ENCODE measurements around the gene ZNF800. TPM values are rescaled to one million over a fixed set of nuclear protein-coding genes. Genes with fewer than 3 reads are reported as not detected.

The ZNF800 gene
- total and polyA plus RNA-seq, 2 of the 8 experiments (the other 6 are each of a cell fraction or from before 2014, with no cell fraction given): 1.0 to 6.5 TPM

GRCh38 chr7:127387974-127388373 lies 4.5 kb downstream of the ZNF800 start:
- peaks cover 11% of the 10 kb centered on the region; the same call in 1 of the 2 replicates for H3K23me2 ChIP-seq (ENCODE audit: low read depth, low read length)
- WGBS, 2 experiments (ENCODE audit: extremely low coverage in 1 of 2, insufficient coverage in 1 of 2, insufficient read length in 1 of 2, insufficient replicate concordance in 2 of 2, low coverage in 1 of 2, low lambda C conversion rate in 2 of 2, missing lambda C conversion rate in 1 of 2): 92% methylated on average over 2 of the region's 2 CpGs; no CpG with 5 or more reads in 1 of the 2 experiments
- H3K18ac ChIP-seq (ENCODE audit: extremely low read depth, low read length): no peak overlapping the region
- H3K79me1 ChIP-seq (ENCODE audit: low read depth, low read length): no peaks in the 10 kb centered on the region; the same call in 1 of the 2 replicates
- no peak overlapping the region for H2AK5ac ChIP-seq (ENCODE audit: low read depth, low read length)
- H3K4me3 ChIP-seq (ENCODE audit: extremely low read depth in 1 of 4, insufficient read depth in 2 of 4, low read depth in 3 of 4, low read length in 4 of 4): no peak overlapping the region
- H2AFZ ChIP-seq (ENCODE audit: low read length): no peak overlapping the region
- no peak overlapping the region for H3K27ac ChIP-seq (ENCODE audit: low read depth, low read length)
- no peak overlapping the region for H3K4ac ChIP-seq (replicated peaks; ENCODE audit: insufficient read length, low read depth, low read length)
- peaks cover 0 to 3% (median 0%) of the 10 kb centered on the region in 4 experiments; a peak in 1 of 8 replicates for H3K36me3 ChIP-seq (ENCODE audit: control insufficient read depth in 2 of 4, insufficient read depth in 4 of 4, low read length in 3 of 4)
- H3K14ac ChIP-seq (ENCODE audit: insufficient read length): no peak overlapping the region
- H2BK5ac ChIP-seq (ENCODE audit: low read depth, low read length): no peak overlapping the region
- no peaks in the 10 kb centered on the region for H3K9me3 ChIP-seq (ENCODE audit: insufficient read depth in 2 of 2, low read depth in 1 of 2, low read length in 1 of 2)
- no peak overlapping the region for H4K5ac ChIP-seq (ENCODE audit: insufficient read length, low read depth, low read length)
- POLR2A ChIA-PET (ENCODE audit: partially characterized antibody): no interaction called here
- H2BK120ac ChIP-seq (replicated peaks; ENCODE audit: low read depth, low read length): no peak overlapping the region
- H3K9ac ChIP-seq (replicated peaks in 1 of 4; ENCODE audit: extremely low read depth in 1 of 4, low read depth in 3 of 4, low read length in 3 of 4): no peak overlapping the region
- H3K79me2 ChIP-seq (ENCODE audit: control insufficient read depth in 1 of 2, insufficient read depth in 2 of 2, low read length in 2 of 2): no peaks in the 10 kb centered on the region
- CTCF ChIA-PET (ENCODE audit: partially characterized antibody): interaction anchor here (1.2 kb wide), 1 partner anchor 40 kb away, joined by 6 read pairs; no protein-coding TSS in a partner anchor
- no peak overlapping the region for H3K56ac ChIP-seq (replicated peaks; ENCODE audit: insufficient read length, low read depth, low read length)
- no peak overlapping the region for H3K23ac ChIP-seq (ENCODE audit: insufficient read length)
- peaks cover 0 to 3% of the 10 kb centered on the region in 2 experiments for H4K20me1 ChIP-seq (replicated peaks in 1 of 2; ENCODE audit: control insufficient read depth in 1 of 2, insufficient read depth in 2 of 2, low read length in 2 of 2)
- H2BK12ac ChIP-seq (ENCODE audit: low read depth, low read length): no peak overlapping the region
- peaks cover 0 to 14% (median 9%) of the 10 kb centered on the region in 4 experiments; a peak in 5 of 7 replicates for H3K27me3 ChIP-seq (replicated peaks in 1 of 4; ENCODE audit: control insufficient read depth in 3 of 4, extremely low read depth in 1 of 4, insufficient read depth in 3 of 4, low read length in 3 of 4)
- no peak overlapping the region for H4K8ac ChIP-seq (ENCODE audit: extremely low read depth, insufficient read depth, low read length)
- H2BK15ac ChIP-seq (ENCODE audit: low read length): no peak overlapping the region
- H3K4me2 ChIP-seq (ENCODE audit: insufficient read depth in 1 of 2, low read depth in 2 of 2, low read length in 2 of 2): no peak overlapping the region
- H4K91ac ChIP-seq (replicated peaks; ENCODE audit: insufficient read length, low read length): no peak overlapping the region
- no peak for DNase-seq (ENCODE audit: low read depth in 1 of 2, low spot score in 2 of 2)
- no peak overlapping the region for H2BK20ac ChIP-seq (ENCODE audit: low read length)
- H3K4me1 ChIP-seq (replicated peaks in 1 of 4; ENCODE audit: control insufficient read depth in 3 of 4, insufficient read depth in 4 of 4, low read length in 3 of 4): peaks cover 0 to 4% (median 0%) of the 10 kb centered on the region in 4 experiments; a peak in 3 of 7 replicates
- FAIRE-seq: no peak
- no peak for TF ChIP-seq BACH1 (IDR thresholded peaks at IDR 0.05; ENCODE audit: low read length)
- no peak for TF ChIP-seq RXRA (IDR thresholded peaks at IDR 0.05; ENCODE audit: insufficient read depth, low read depth, low read length)
- no peak for TF ChIP-seq GABPA (IDR thresholded peaks at IDR 0.05; ENCODE audit: borderline replicate concordance, insufficient read depth, low read length)
- no peak for TF ChIP-seq KDM5A (IDR thresholded peaks at IDR 0.05; ENCODE audit: low read length)
- no peak for TF ChIP-seq E2F6 (IDR thresholded peaks at IDR 0.05)
- TF ChIP-seq KDM1A (IDR thresholded peaks at IDR 0.05; ENCODE audit: borderline replicate concordance, low read length): no peak
- TF ChIP-seq TEAD4 (IDR thresholded peaks at IDR 0.05; ENCODE audit: low read depth, low read length): no peak
- no peak for TF ChIP-seq CHD1 (IDR thresholded peaks at IDR 0.05; ENCODE audit: low read depth, low read length)
- no peak for TF ChIP-seq MAFK (IDR thresholded peaks at IDR 0.05; ENCODE audit: low read depth, low read length)
- no peak for TF ChIP-seq SP2 (IDR thresholded peaks at IDR 0.05; ENCODE audit: low read length)
- TF ChIP-seq SIN3A (conservative IDR thresholded peaks at IDR 0.05 in 1 of 2, IDR thresholded peaks at IDR 0.05 in 1 of 2; ENCODE audit: low read depth in 1 of 2, low read length in 2 of 2): no peak
- TF ChIP-seq TBP (IDR thresholded peaks at IDR 0.05; ENCODE audit: low read depth, low read length): no peak
